Panc1 (cell line): Measurements from ENCODE around the gene ASIC1. TPM values are rescaled to one million over a fixed set of nuclear protein-coding genes. Genes with fewer than 3 reads are reported as not detected.

Source experiments
- ATAC-seq: fragments of 200-7000 bp; cut with Tn5 transposase; 2 replicates; pipeline ENCODE4 v1.9.1; 2020; ENCODE audit warnings: mild to moderate bottlenecking, moderate library complexity
- BruUV-seq: library from RNA; stranded (reverse); fragments of 400-500 nt; replicated peaks from 2 replicates; lab custom pipeline; 2021; lab: Mats Ljungman, UMichigan
- CTCF ChIA-PET: fragments of 300-600 bp; sonication (Branson Sonifier 250); formaldehyde crosslinking; loops from one replicate; lab custom pipeline; 2022; ENCODE audit warnings: antibody characterized with exemption; lab: Charles Lee
- POLR2A ChIA-PET: fragments of 300-600 bp; sonication (Branson Sonifier 250); formaldehyde crosslinking; loops from one replicate; lab custom pipeline; 2022; ENCODE audit warnings: antibody characterized with exemption; lab: Charles Lee
- DNase-seq: peaks from one replicate; pipeline ENCODE4 v3.0.0-alpha.2; 2010; ENCODE audit warnings: low read depth, low spot score
- H3K27ac ChIP-seq: 2 replicates; pipeline ENCODE4 v1.5.1; 2011; ENCODE audit warnings: mild to moderate bottlenecking, low read length, inconsistent platforms
- H3K27me3 ChIP-seq: fragments of 200-500 bp; sonication (Bioruptor generic); 2 replicates; pipeline ENCODE4 v1.6.0; 2014; ENCODE audit warnings: low read length, inconsistent platforms; ENCODE audit not compliant: control insufficient read depth, insufficient read depth
- H3K36me3 ChIP-seq: fragments of 200-500 bp; sonication (Bioruptor generic); 2 replicates; pipeline ENCODE4 v1.5.1; 2014; ENCODE audit warnings: inconsistent platforms, mild to moderate bottlenecking, low read length, moderate library complexity; ENCODE audit not compliant: control insufficient read depth, insufficient read depth
- H3K4me1 ChIP-seq: 2 replicates; pipeline ENCODE4 v1.5.1; 2011; ENCODE audit warnings: inconsistent platforms, mild to moderate bottlenecking, low read length, moderate library complexity; ENCODE audit not compliant: control insufficient read depth, insufficient read depth
- H3K4me3 ChIP-seq, 2 experiments: 2 replicates each; pipeline ENCODE4 v1.5.1; 2011 to 2012; ENCODE audit warnings: low read depth in 2 of 2, low read length in 2 of 2, mild to moderate bottlenecking in 2 of 2, inconsistent platforms in 1 of 2, moderate library complexity in 1 of 2
- H3K9me3 ChIP-seq: fragments of 200-500 bp; sonication (Bioruptor generic); 2 replicates; pipeline ENCODE4 v1.5.1; 2014; ENCODE audit warnings: low read depth, mild to moderate bottlenecking, inconsistent platforms, low read length, moderate library complexity; ENCODE audit not compliant: control insufficient read depth, insufficient read depth
- POLR2AphosphoS5 ChIP-seq: IDR thresholded peaks from 2 replicates; pipeline ENCODE4 v1.6.1; 2012; ENCODE audit warnings: mild to moderate bottlenecking, low read depth, low read length, moderate library complexity
- SIN3A ChIP-seq: IDR thresholded peaks from 2 replicates; pipeline ENCODE4 v1.6.1; 2012; ENCODE audit warnings: low read depth, mild to moderate bottlenecking, low read length, moderate library complexity, borderline replicate concordance; ENCODE audit not compliant: insufficient read depth
- TCF7L2 ChIP-seq: IDR thresholded peaks from 2 replicates; pipeline ENCODE4 v1.6.1; 2011; ENCODE audit warnings: mild to moderate bottlenecking, low read depth, low read length, inconsistent platforms
- in situ Hi-C: cut with HindIII; loops from 2 replicates; pipeline ENCODE4 v1.10.0; 2016; ENCODE audit warnings: low sequenced_read_pairs, low pct_unique_long_range_greater_than_20kb
- intact Hi-C: fragments of 100-400 bp; cut with micrococcal nuclease; formaldehyde crosslinking; loops from one replicate; pipeline ENCODE4 v1.10.0; 2022; ENCODE audit not compliant: unreplicated experiment
- total RNA-seq: library from RNA; stranded (reverse); gene quantifications from one replicate; pipeline ENCODE4 v1.2.1, GENCODE V29; 2021; ENCODE audit not compliant: unreplicated experiment
- TF ChIP-seq, protein P1 (sequence below): fragments of 450-650 bp; IDR thresholded peaks from 2 replicates; pipeline ENCODE4 v1.5.1; 2017; ENCODE audit warnings: mild to moderate bottlenecking
- TF ChIP-seq, protein P2 (sequence below), 2 experiments: IDR thresholded peaks; 2 replicates each; pipeline ENCODE4 v1.6.1; 2011 to 2012; ENCODE audit warnings: low read depth in 2 of 2, control low read depth in 1 of 2, low read length in 1 of 2, mild to moderate bottlenecking in 1 of 2, moderate library complexity in 1 of 2; ENCODE audit not compliant: insufficient read depth in 1 of 2

The ASIC1 gene
- total RNA-seq, 1 experiment from 2014 or later, result 13.5 TPM

DNA sequence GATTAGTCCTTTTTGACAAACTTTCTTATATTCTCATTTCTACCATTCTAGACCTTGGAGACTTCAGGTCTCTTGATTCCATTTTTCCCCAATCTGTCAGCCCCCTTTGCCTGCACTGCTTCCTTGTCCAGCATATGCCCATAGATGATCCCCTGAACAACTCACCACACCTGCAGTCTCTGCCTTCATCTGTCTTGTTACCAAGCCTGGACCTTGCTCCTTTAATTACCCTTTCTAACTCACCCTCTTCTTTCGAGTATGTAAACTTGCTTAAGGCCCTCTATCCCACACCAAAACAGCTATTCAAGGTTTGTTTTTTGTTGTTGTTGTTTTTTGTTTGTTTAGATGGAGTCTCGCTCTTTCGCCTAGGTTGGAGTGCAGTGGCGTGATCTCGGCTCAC, 64.2 kb downstream of the ASIC1 start:
- Histone ChIP-seq H3K27ac (no peak overlapping the region), H3K9me3 (no peaks in the 10 kb centered on the region), H3K4me3 (no peak overlapping the region), H3K4me1 (no peaks in the 10 kb centered on the region), H3K27me3 (no peaks in the 10 kb centered on the region), H3K36me3 (no peaks in the 10 kb centered on the region; the same call in 1 of the 2 replicates)
- CTCF ChIA-PET, result no interaction called here
- BruUV-seq, result no TSS peak
- no peak for DNase-seq
- no peak for ATAC-seq
- intact Hi-C loops (no loop called here), in situ Hi-C loops (no loop called here)
- TF ChIP-seq POLR2AphosphoS5 (no peak), TCF7L2 (no peak), SIN3A (no peak)
- TF ChIP-seq, protein P1, sequence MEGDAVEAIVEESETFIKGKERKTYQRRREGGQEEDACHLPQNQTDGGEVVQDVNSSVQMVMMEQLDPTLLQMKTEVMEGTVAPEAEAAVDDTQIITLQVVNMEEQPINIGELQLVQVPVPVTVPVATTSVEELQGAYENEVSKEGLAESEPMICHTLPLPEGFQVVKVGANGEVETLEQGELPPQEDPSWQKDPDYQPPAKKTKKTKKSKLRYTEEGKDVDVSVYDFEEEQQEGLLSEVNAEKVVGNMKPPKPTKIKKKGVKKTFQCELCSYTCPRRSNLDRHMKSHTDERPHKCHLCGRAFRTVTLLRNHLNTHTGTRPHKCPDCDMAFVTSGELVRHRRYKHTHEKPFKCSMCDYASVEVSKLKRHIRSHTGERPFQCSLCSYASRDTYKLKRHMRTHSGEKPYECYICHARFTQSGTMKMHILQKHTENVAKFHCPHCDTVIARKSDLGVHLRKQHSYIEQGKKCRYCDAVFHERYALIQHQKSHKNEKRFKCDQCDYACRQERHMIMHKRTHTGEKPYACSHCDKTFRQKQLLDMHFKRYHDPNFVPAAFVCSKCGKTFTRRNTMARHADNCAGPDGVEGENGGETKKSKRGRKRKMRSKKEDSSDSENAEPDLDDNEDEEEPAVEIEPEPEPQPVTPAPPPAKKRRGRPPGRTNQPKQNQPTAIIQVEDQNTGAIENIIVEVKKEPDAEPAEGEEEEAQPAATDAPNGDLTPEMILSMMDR, result no peak
- TF ChIP-seq, protein P2, sequence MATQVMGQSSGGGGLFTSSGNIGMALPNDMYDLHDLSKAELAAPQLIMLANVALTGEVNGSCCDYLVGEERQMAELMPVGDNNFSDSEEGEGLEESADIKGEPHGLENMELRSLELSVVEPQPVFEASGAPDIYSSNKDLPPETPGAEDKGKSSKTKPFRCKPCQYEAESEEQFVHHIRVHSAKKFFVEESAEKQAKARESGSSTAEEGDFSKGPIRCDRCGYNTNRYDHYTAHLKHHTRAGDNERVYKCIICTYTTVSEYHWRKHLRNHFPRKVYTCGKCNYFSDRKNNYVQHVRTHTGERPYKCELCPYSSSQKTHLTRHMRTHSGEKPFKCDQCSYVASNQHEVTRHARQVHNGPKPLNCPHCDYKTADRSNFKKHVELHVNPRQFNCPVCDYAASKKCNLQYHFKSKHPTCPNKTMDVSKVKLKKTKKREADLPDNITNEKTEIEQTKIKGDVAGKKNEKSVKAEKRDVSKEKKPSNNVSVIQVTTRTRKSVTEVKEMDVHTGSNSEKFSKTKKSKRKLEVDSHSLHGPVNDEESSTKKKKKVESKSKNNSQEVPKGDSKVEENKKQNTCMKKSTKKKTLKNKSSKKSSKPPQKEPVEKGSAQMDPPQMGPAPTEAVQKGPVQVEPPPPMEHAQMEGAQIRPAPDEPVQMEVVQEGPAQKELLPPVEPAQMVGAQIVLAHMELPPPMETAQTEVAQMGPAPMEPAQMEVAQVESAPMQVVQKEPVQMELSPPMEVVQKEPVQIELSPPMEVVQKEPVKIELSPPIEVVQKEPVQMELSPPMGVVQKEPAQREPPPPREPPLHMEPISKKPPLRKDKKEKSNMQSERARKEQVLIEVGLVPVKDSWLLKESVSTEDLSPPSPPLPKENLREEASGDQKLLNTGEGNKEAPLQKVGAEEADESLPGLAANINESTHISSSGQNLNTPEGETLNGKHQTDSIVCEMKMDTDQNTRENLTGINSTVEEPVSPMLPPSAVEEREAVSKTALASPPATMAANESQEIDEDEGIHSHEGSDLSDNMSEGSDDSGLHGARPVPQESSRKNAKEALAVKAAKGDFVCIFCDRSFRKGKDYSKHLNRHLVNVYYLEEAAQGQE (IDR thresholded peaks at IDR 0.05; ENCODE audit: insufficient read depth in 1 of 2, low read depth in 2 of 2, low read length in 1 of 2), result no peak
- POLR2A ChIA-PET, result no interaction called here

DNA sequence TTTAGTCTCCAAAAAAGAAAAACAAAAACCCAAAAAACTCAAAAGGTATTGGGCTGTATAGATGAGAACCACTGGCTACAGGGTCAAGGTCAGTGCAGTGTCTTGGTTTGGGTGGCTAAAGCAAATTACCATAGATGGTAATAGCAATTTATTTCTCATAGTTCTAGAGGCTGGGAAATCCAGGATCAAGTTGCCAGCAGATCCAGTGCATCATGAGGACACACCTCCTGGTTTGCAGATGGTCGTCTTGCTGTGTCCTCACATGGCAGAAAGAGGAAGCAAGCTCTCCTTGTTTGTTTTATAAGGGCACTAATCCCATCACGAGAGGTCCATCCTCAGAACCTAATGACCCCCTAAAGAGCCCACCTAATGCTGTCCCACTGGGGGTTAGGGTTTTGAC, 65.8 kb downstream of the ASIC1 start:
- H3K4me3 ChIP-seq, result no peak overlapping the region
- no peak for DNase-seq
- H3K27me3 ChIP-seq, result no peaks in the 10 kb centered on the region
- TF ChIP-seq TCF7L2 (no peak), SIN3A (no peak), POLR2AphosphoS5 (no peak)
- TF ChIP-seq, protein P2 (IDR thresholded peaks at IDR 0.05; ENCODE audit: insufficient read depth in 1 of 2, low read depth in 2 of 2, low read length in 1 of 2), result no peak
- TF ChIP-seq, protein P1, result no peak
- ATAC-seq, result no peak
- H3K4me1 ChIP-seq, result no peaks in the 10 kb centered on the region
- no peak overlapping the region for H3K27ac ChIP-seq
- no peaks in the 10 kb centered on the region for H3K9me3 ChIP-seq
- CTCF ChIA-PET, result no interaction called here
- H3K36me3 ChIP-seq, result no peaks in the 10 kb centered on the region; the same call in 1 of the 2 replicates
- in situ Hi-C loops (no loop called here), intact Hi-C loops (no loop called here)
- BruUV-seq, result no TSS peak
- POLR2A ChIA-PET, result interaction anchor here (0.6 kb wide), 1 partner anchor 20 kb away, joined by 5 read pairs; no protein-coding TSS in a partner anchor
